GM19467 (cell line): ENCODE measurements around the gene PTPN14.

ENCODE experiments used
- ATAC-seq: cut with Tn5 transposase; IDR thresholded peaks from one replicate; pipeline ENCODE4 v1.9.1; 2021; ENCODE audit warnings: mild to moderate bottlenecking, moderate library complexity; ENCODE audit not compliant: unreplicated experiment

The PTPN14 gene

GRCh38 chr1:214341459-214341858 is 209.9 kb downstream of the PTPN14 start:
- ATAC-seq: no peak

GRCh38 chr1:214338212-214338611 is 213.2 kb downstream of the PTPN14 start:
- ATAC-seq: no peak

DNA sequence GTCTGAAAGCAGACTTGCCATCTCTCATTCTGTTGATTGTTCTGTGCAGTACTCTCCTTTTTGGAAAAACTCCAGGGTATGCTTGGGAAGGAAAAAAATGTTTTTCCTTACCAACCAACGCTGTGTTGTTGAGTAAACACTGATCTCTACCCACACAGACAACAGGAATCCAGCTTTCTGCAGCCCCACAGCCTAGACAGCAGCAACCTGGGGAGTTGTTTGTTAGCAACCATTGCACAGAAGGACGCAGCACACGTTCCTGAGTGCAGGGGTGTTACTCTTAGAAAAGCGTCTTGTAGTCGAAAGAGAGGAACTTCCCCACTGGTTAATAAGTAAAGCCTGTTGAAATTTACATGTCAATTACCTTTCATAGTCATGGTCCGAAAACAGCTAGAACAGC is 213.9 kb downstream of the PTPN14 start:
- ATAC-seq: peak; percentile 44

DNA sequence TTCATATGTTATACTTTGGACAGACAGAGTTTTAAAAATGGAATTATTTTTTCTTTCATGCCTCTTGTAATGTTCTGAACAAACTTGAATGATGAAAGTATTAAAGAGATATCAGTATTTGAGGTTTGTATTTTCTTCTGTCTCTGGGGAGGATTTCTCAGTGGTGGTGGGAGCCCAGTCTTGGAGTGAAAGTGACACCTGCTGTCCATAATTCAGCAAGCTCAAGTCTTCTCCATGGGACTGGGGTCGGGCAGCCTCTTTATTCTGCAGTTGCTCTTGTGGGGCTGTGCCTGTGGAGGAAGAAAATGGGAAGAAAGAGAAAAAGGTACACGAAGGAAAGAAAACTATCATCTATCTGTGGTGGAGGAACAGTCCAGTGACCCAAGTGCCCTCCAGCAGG is 214.4 kb downstream of the PTPN14 start:
- ATAC-seq: no peak

GRCh38 chr1:214335567-214335966 is 215.8 kb downstream of the PTPN14 start:
- ATAC-seq: no peak

DNA sequence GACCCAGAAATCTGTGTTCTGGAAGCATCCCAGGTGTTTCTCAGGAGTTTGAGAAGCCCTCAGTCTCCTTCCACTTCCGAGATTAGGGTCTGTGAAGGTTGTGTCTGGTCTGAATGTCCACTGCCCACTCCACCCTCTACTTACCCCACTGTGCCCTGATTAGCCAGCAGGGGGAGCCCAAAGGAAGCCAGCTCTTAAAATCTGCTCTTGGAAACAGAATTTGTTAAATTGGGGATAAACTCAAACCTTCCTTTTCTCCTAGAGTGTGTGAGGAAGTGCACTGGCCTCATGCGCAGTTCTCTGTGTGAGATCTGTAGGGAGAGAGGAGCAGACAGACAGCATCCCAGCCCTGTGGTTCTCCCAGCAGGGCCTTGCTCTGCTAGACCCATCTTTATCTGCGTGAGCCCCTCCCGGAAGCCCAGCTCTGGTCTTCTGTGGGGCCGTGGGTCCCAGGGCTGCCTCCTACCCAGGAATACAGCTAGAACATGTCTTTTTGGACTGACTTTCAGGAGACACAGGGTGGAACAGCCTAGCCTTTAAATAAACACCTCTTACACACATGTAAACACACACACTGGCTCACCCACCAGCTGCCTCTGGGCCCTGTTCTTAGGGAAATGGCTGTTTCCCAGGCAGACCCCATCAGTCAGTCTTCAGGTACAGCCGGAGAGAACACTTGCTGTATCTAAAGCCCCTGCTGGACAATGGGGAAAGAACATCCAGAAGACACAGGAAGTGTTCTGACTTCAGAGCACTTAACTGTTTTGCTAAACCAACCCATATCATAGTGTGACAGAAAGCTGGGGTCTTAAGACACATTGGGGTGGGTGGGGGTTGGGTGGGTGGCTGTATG is 218.2 kb downstream of the PTPN14 start:
- ATAC-seq: no peak

DNA sequence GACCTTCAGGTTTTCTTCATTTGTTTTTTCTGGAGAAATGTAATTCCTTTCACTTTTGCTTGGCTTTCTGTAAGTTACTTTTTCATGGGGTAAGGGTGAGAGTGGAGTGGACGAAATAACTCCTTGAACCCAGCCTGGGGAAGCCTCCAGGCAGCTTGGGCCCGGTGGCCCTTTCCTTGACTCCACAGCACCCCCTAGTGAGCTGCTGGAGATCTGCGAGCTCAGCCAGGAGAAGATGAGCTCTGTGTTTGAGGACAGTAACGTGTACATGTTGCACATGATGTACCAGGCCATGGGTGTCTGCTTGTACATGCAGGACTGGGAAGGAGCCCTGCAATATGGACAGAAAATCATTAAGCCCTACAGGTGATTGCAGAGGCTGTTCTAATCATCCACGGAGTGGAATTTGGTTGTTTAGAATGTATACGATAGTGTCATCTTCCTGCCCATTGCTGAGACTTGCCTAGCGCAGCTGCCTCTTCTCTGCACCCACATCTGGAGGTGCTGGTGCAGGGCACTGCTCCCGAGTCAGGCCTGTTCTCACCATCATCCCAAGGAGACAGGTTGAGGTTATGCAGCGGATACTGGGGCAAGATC is 219.5 kb downstream of the PTPN14 start:
- peak; percentile 42 for ATAC-seq

DNA sequence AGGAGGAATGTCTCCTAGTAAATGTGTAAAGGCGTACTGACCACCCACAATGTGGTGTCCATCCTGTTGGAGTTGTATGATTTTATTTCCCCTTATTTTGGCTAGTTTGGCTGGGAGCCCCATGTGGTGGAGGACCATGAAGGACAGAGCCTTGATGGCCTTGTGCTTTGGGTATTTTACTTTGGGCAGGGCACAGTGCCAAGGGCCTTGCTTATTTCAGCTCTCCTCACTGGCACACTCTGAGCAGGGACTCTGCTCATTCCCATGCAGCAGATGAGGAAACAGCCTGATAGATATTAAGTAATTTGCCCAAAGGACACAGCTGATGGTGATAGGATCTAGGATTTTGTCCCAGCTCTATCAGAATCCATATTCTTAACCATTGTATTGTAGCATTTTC is 220.2 kb downstream of the PTPN14 start:
- no peak for ATAC-seq

GRCh38 chr1:214330715-214331114 is 220.7 kb downstream of the PTPN14 start:
- no peak for ATAC-seq

- ATAC-seq: no peak
Measured at GRCh38 chr1:214330222-214330621, 221.2 kb downstream of the PTPN14 start.

- ATAC-seq: no peak
Measured at GRCh38 chr1:214329470-214330220, 221.8 kb downstream of the PTPN14 start.

DNA sequence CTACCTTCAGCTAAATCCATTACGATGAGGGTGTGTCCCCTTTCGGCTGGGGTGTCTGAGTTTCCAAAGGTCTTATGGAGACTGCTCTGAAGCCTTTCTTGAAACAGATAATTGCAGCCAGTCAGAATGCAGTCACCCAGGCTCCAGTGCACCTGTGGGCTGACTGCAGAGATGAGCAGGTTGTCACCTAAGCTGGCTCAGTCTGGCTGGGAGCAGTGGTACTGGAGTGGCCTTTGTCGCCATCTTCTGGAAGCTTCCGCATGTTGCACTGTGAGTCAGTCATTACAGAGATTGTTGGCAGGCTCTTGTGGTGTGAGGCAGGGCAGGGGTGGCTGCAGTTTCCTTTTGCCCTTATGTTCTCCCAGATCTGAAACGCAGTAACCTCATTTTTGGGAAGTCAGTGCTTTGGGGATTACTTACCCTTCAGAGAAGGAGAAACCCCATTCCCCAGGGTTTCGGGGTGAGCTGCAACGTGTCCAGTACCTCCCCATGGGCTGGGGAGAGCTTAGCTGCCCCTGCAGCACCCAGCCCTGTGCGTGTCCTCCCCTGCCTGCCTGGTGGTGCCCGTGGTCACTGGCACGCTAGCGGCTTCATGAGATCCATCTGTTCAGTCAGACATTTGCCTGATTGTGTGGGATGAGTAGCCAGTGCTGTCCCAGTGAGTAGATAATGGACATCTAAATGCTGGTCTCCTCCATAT is 222.5 kb downstream of the PTPN14 start:
- peak; percentile 86 for ATAC-seq

GRCh38 chr1:214327514-214327913 is 223.9 kb downstream of the PTPN14 start:
- ATAC-seq: no peak

DNA sequence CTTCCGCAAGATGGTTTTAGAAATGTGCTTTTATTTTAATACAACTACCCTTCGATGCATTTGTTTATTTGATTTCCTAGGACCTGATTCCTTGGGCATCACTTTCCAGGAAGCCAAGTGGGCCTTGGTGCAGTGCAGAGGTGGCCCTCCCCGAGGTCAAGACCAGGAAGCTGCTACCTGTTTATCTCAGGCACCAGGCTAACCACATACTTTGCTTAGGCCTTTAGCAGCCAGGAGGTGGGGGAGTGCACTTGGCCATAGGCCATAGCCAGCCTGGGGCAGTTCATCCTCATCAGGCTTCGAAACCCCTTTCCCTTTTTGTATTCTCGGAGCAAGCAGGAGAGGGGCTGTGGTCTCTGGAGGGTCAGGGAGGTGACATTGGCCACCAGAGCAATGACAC is 225.0 kb downstream of the PTPN14 start:
- ATAC-seq: peak; percentile 50

GRCh38 chr1:214324896-214325800 is 226.3 kb downstream of the PTPN14 start:
- ATAC-seq: no peak

DNA sequence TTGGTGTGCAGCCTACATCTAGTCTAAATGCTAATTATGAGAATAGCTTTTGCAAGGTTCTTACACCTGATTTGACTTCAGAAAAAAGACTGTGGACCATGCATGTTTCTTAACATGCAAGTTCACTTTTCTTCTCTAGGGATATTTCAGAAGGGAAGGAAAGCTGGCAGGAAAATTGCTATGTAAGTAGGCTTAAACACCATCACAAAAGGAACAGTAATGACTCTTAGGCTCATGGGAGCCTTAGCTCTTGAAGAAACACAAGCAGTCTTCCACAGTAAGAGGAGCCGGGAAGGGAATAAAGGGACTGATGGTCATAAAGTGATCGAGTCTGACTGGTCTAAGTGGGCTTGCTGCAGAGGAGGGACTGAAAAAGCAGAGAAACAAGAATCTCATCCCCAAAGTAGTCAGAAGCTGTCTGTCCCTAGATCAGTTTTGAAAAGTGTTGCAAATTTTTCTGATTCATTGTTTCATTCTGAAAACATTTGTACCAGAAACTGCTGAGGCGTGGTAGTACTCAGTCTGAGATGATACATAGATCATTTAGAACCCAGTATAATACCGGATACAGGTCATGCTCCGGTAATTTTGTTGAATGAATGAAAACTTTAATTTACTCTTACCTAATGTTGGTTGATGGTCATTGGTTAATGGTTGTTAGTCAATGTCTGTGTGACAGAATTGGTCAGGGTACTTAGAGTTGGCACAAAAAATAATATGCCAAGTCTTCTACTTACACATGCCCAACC is 229.5 kb downstream of the PTPN14 start:
- ATAC-seq: peak; percentile 51

GRCh38 chr1:214319938-214320337 is 231.5 kb downstream of the PTPN14 start:
- no peak for ATAC-seq

DNA sequence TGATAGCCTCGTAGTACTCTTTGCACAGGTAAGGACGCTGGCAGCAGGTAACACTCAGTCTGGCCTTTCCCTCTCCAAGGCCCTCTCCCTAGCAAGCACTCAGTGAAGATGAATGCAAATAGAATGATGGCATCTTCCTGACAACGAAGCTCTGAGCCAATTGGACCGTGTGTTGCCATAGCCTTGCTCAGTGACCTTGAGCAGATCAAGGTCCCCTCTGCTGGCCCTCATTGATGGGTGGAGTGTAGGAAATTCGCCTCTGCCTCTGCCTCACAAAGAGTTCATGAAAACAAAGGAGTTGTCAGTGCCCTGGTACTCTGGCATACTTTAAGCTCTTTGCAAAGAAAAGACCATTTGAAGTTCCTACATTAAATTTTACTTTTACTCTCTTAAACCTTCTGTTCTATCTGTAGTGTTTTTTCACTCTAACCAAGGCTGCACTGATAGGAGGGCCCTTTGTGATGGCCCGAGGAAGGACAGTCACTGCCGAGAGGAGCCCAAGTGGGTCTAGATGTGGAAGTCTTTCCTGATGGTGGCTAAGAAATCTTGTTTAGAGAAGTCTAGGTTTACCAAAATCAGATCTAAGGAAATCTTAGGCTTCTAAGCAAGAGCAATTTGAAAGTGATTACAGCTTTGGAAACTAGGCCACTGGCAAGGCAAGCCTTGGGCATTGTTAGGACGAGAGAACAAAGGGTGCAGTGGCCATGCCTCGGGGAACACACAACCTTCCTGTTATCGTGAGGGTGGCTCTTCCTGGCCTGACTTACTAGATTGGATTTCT is 232.3 kb downstream of the PTPN14 start:
- no peak for ATAC-seq

GRCh38 chr1:214318356-214318755 is 233.0 kb downstream of the PTPN14 start:
- ATAC-seq: no peak
